Stomach (tissue), 9 donors: ENCODE data around the gene LSM7. TPM values are rescaled to one million over a fixed set of nuclear protein-coding genes. Genes with fewer than 3 reads are reported as not detected.

Experiments used
- DNase-seq, 2 donors: peaks; one replicate each; pipeline versions ENCODE4 v3.0.0 to v3.0.0-alpha.2; 2013 to 2019
- H3K27ac ChIP-seq, 5 donors: fragments of 200-600 bp in 4 of 5; sonication (generic) in 4 of 5; one replicate each; pipeline ENCODE4 v1.5.1; 2013 to 2019; ENCODE audit warnings: mild to moderate bottlenecking in 1 of 5, moderate library complexity in 1 of 5
- H3K27me3 ChIP-seq, 3 donors: fragments of 200-600 bp; sonication (generic); one replicate each; pipeline ENCODE4 v1.5.1; 2017 to 2019; ENCODE audit warnings: mixed run types in 1 of 3
- H3K36me3 ChIP-seq, 4 donors: fragments of 200-600 bp; sonication (generic); 1 replicate in 3 of 4; 2 replicates in 1 of 4; pipeline ENCODE4 v1.5.1; 2016 to 2019
- H3K4me1 ChIP-seq, 4 donors: fragments of 200-600 bp; sonication (generic); one replicate each; pipeline ENCODE4 v1.5.1; 2016 to 2019
- H3K4me3 ChIP-seq, 4 donors: fragments of 200-600 bp; sonication (generic) in 3 of 4; one replicate each; pipeline ENCODE4 v1.5.1; 2016 to 2019; ENCODE audit warnings: mild to moderate bottlenecking in 1 of 4
- H3K9me3 ChIP-seq, 4 donors: fragments of 200-600 bp; sonication (generic); one replicate each; pipeline ENCODE4 v1.5.1; 2016 to 2019
- EP300 ChIP-seq: sonication (generic); formaldehyde crosslinking; IDR thresholded peaks from one replicate; pipeline ENCODE4 v1.6.1; 2017; ENCODE audit warnings: antibody characterized with exemption
- POLR2A ChIP-seq, 4 donors: fragments of 450-650 bp; IDR thresholded peaks; one replicate each; pipeline ENCODE4 v1.6.1; 2016; ENCODE audit warnings: antibody characterized with exemption in 4 of 4, control low read depth in 2 of 4, mild to moderate bottlenecking in 1 of 4, moderate library complexity in 1 of 4
- POLR2AphosphoS5 ChIP-seq, 3 donors: sonication (generic); formaldehyde crosslinking; IDR thresholded peaks; one replicate each; pipeline ENCODE4 v1.6.1; 2016; ENCODE audit warnings: antibody characterized with exemption in 3 of 3
- WGBS, 5 donors: extraction: QIAGEN DNeasy Blood & Tissue Kit in 3 of 5; methylation state at CpG; one replicate each; pipeline versions ENCODE4 v1.1.5 to v1.1.7; 2013 to 2018; 5-methylcytosine and 5-hydroxymethylcytosine counted together
- intact Hi-C: fragments of 100-400 bp; cut with DNase I; formaldehyde crosslinking; loops from one replicate; pipeline ENCODE4 v1.15.1; 2023; ENCODE audit warnings: low total_unique reads
- polyA plus RNA-seq, 3 donors: library from polyadenylated mRNA; stranded (reverse); fragments of 200-250 nt; gene quantifications; one replicate each; pipeline ENCODE4 v1.2.3, GENCODE V29; 2013
- total RNA-seq, 5 donors: library from RNA; depleted of rRNA; stranded (reverse); fragments of >200 nt; gene quantifications; one replicate each; pipeline versions ENCODE4 v1.1.0 to v1.2.3, GENCODE V29; 2014 to 2016
- TF ChIP-seq, protein P1 (sequence below), 7 experiments: fragments of 450-650 bp in 4 of 7; fragments of 200-600 bp in 3 of 7; sonication (generic) in 3 of 7; IDR thresholded peaks; one replicate each; pipeline ENCODE4 v1.5.1; 2016 to 2019; ENCODE audit warnings: antibody characterized with exemption in 7 of 7, control low read depth in 2 of 7, mild to moderate bottlenecking in 1 of 7
- donor health status: healthy with polysubstance abuse.
- donor health status: Bipolar disorder and iron deficiency.
- donor health status: healthy.

Gene LSM7
- total and polyA plus RNA-seq, 8 donors, result 9.8 to 332 (median 87.5) TPM

- TF ChIP-seq POLR2AphosphoS5 (IDR thresholded peaks at IDR 0.05) (no peak), EP300 (no peak), POLR2A (IDR thresholded peaks at IDR 0.05) (no peak)
- TF ChIP-seq, protein P1, sequence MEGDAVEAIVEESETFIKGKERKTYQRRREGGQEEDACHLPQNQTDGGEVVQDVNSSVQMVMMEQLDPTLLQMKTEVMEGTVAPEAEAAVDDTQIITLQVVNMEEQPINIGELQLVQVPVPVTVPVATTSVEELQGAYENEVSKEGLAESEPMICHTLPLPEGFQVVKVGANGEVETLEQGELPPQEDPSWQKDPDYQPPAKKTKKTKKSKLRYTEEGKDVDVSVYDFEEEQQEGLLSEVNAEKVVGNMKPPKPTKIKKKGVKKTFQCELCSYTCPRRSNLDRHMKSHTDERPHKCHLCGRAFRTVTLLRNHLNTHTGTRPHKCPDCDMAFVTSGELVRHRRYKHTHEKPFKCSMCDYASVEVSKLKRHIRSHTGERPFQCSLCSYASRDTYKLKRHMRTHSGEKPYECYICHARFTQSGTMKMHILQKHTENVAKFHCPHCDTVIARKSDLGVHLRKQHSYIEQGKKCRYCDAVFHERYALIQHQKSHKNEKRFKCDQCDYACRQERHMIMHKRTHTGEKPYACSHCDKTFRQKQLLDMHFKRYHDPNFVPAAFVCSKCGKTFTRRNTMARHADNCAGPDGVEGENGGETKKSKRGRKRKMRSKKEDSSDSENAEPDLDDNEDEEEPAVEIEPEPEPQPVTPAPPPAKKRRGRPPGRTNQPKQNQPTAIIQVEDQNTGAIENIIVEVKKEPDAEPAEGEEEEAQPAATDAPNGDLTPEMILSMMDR (IDR thresholded peaks at IDR 0.05), result no peak
- intact Hi-C loops, result no loop called here
- H3K4me3 ChIP-seq, result no peak overlapping the region
- peaks cover 0 to 4% (median 3%) of the 10 kb centered on the region in 4 donors for H3K9me3 ChIP-seq
- no peaks in the 10 kb centered on the region for H3K36me3 ChIP-seq
- no peak overlapping the region for H3K27ac ChIP-seq
- H3K4me1 ChIP-seq, result peaks cover 0 to 11% (median 8%) of the 10 kb centered on the region in 4 donors
- peak in 1 of 2 donors; percentile 60 for DNase-seq
- 44 to 62% (median 51%) methylated on average over 17 of the region's 17 CpGs for WGBS, 5 donors
- peaks cover 7 to 87% (median 57%) of the 10 kb centered on the region in 3 donors for H3K27me3 ChIP-seq
These were observed 18.5 kb downstream of the LSM7 start for GRCh38 chr19:2309734-2310362.

DNA sequence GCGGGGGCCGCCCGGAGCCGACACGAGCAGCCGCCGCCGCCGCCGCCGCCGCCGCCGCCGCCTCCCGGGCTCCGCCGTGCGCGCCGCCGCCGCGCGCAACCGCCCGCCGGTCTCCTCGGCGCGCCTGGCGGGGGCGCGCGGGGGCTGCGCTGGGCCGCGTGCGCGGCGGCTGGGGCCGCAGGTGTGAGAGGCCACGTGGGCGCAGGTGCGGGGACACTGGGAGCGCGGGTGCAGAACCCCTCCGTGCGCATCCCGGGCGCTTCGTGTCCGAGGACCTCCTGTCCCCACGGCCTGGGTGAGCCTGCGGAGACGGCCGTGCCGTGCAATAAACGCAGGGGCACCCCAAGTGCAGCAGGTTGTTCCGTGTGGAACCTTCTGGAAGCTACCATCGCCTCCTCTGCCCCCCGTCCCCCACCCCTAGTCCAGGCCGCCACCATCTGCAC is 20.3 kb downstream of the LSM7 start, which contains the start of gene LINGO3:
Gene LINGO3, minus strand, starts transcription at position 41 of the 443 bp plus-strand sequence. CDS start 16,378 bp downstream, outside the sequence.
- H3K27ac ChIP-seq, result no peak within 1 kb of the TSS
- peaks cover 7 to 92% (median 63%) of the 10 kb centered on the region in 3 donors for H3K27me3 ChIP-seq
- no peaks in the 10 kb centered on the region for H3K36me3 ChIP-seq
- intact Hi-C loops, result no loop called here
- 5 to 20% (median 7%) methylated on average over 7 to 59 of the region's 63 CpGs for WGBS, 5 donors
- DNase-seq, result peak in 1 of 2 donors; percentile 46
- H3K9me3 ChIP-seq, result no peaks in the 10 kb centered on the region
- H3K4me3 ChIP-seq, result peak within 1 kb of the TSS; percentile 16 to 32 (median 20)
- H3K4me1 ChIP-seq, result peaks cover 0 to 11% (median 8%) of the 10 kb centered on the region in 4 donors
- TF ChIP-seq, protein P1 (IDR thresholded peaks at IDR 0.05), result no peak
- no peak for TF ChIP-seq POLR2A (IDR thresholded peaks at IDR 0.05)
- TF ChIP-seq EP300, result no peak
- no peak for TF ChIP-seq POLR2AphosphoS5 (IDR thresholded peaks at IDR 0.05)

DNA sequence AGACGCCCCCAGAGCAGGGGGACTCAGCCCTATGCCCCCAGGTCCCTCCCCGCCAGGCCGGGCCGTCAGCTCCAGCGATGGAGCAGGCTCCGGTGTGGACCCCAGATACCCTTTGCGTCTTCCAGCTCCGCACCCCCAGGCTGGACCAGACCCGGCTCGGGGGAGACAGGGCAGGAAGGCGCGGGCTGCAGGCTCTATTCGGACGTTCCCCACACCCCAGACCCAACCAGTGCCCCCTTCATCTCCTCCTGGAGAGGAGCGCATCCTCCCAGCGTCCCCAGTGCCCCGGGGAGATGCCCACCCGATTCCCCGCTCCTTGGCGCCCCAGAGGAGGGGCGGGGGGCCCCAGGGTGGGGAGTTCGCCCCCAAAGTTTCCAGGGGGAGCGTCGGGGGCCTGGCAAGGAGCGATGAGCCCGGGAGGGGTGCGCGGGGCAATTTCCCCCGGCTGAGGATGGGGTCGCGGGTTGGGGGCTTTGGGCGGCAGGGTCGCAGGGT is 20.8 kb downstream of the LSM7 start:
- Histone ChIP-seq H3K27ac (no peak overlapping the region), H3K4me1 (peaks cover 0 to 17% (median 11%) of the 10 kb centered on the region in 4 donors), H3K27me3 (peaks cover 7 to 92% (median 63%) of the 10 kb centered on the region in 3 donors), H3K36me3 (no peaks in the 10 kb centered on the region), H3K9me3 (no peaks in the 10 kb centered on the region), H3K4me3 (peak overlapping the region in 2 of 4 donors; percentile 16 to 19)
- 13 to 41% (median 18%) methylated on average over 8 to 33 of the region's 33 CpGs for WGBS, 5 donors
- no peak for DNase-seq
- no peak for TF ChIP-seq EP300
- TF ChIP-seq, protein P1 (IDR thresholded peaks at IDR 0.05), result no peak
- no peak for TF ChIP-seq POLR2AphosphoS5 (IDR thresholded peaks at IDR 0.05)
- TF ChIP-seq POLR2A (IDR thresholded peaks at IDR 0.05), result no peak
- intact Hi-C loops, result no loop called here

GRCh38 chr19:2306971-2307370 is 21.4 kb downstream of the LSM7 start:
- Histone ChIP-seq H3K27me3 (peaks cover 7 to 92% (median 62%) of the 10 kb centered on the region in 3 donors), H3K4me3 (no peak overlapping the region), H3K36me3 (no peaks in the 10 kb centered on the region), H3K9me3 (no peaks in the 10 kb centered on the region), H3K4me1 (peaks cover 0 to 23% (median 17%) of the 10 kb centered on the region in 4 donors), H3K27ac (no peak overlapping the region)
- WGBS, 5 donors, result 50 to 68% (median 57%) methylated on average over 10 to 17 of the region's 17 CpGs
- TF ChIP-seq EP300 (no peak), POLR2AphosphoS5 (IDR thresholded peaks at IDR 0.05) (no peak), POLR2A (IDR thresholded peaks at IDR 0.05) (no peak)
- TF ChIP-seq, protein P1 (IDR thresholded peaks at IDR 0.05), result no peak
- intact Hi-C loops, result no loop called here
- no peak for DNase-seq
